Endothelial cell of umbilical vein (primary cell): ENCODE data around the gene ZIC1. TPM values are rescaled to one million over a fixed set of nuclear protein-coding genes. Genes with fewer than 3 reads are reported as not detected.

Experiments used
- Bru-seq: library from RNA; stranded (reverse); fragments of 400-500 nt; gene quantifications from one replicate; lab custom pipeline; 2021; lab: Mats Ljungman, UMichigan
- BruChase-seq, 2 experiments: library from RNA; stranded (reverse); fragments of 400-500 nt; gene quantifications; one replicate each; lab custom pipeline; 2021; lab: Mats Ljungman, UMichigan
- BruUV-seq: library from RNA; stranded (reverse); fragments of 400-500 nt; replicated peaks from 2 replicates; lab custom pipeline; 2021; lab: Mats Ljungman, UMichigan
- CTCF ChIA-PET: fragments of 300-600, 350-600 bp; sonication (Branson Sonifier 250); formaldehyde crosslinking; loops from one replicate; lab custom pipeline; 2021; ENCODE audit warnings: antibody characterized with exemption, inconsistent platforms; lab: Charles Lee
- POLR2A ChIA-PET: fragments of 300-600, 350-600 bp; sonication (Branson Sonifier 250); formaldehyde crosslinking; loops from one replicate; lab custom pipeline; 2021; ENCODE audit warnings: antibody characterized with exemption, inconsistent platforms; lab: Charles Lee
- DNase-seq: peaks from one replicate; pipeline ENCODE4 v3.0.0-alpha.2; 2011; ENCODE audit warnings: low read depth, low spot score
- FAIRE-seq: peaks from 2 replicates; lab custom pipeline; 2011; peaks lifted over from hg19 to GRCh38; lab: Jason Lieb, UNC
- H2AFZ ChIP-seq: 2 replicates; pipeline ENCODE4 v1.6.0; 2012; ENCODE audit warnings: low read depth, low read length, control low read depth, inconsistent platforms
- H3K27ac ChIP-seq: 2 replicates; pipeline ENCODE4 v1.5.1; 2011; ENCODE audit warnings: low read depth, mild to moderate bottlenecking, control low read depth, low read length, moderate library complexity; ENCODE audit not compliant: insufficient read depth
- H3K27me3 ChIP-seq, 2 experiments: 2 replicates each; pipeline versions ENCODE4 v1.6.0 to v1.6.1; 2011; ENCODE audit warnings: low read length in 2 of 2, mixed read lengths in 1 of 2; ENCODE audit not compliant: control insufficient read depth in 2 of 2, insufficient read depth in 2 of 2
- H3K36me3 ChIP-seq, 2 experiments: 2 replicates in 1 of 2; 3 replicates in 1 of 2; pipeline ENCODE4 v1.5.1; 2011; ENCODE audit warnings: low read length in 2 of 2, mild to moderate bottlenecking in 1 of 2, moderate library complexity in 1 of 2; ENCODE audit not compliant: control insufficient read depth in 2 of 2, insufficient read depth in 2 of 2; ENCODE audit errors: extremely low read depth in 1 of 2
- H3K4me1 ChIP-seq: 3 replicates; pipeline ENCODE4 v1.5.1; 2011; ENCODE audit warnings: mild to moderate bottlenecking, low read length; ENCODE audit not compliant: control insufficient read depth, insufficient read depth; ENCODE audit errors: extremely low read depth
- H3K4me2 ChIP-seq: 2 replicates; pipeline ENCODE4 v1.6.1; 2011; ENCODE audit warnings: low read length, control low read depth, mixed read lengths; ENCODE audit not compliant: insufficient read depth
- H3K4me3 ChIP-seq, 3 experiments: fragments of 200-600 bp in 1 of 3; sonication (generic), shearing (Covaris generic) in 1 of 3; replicated peaks in 1 of 3; 2 replicates each; pipeline ENCODE4 v1.5.1; 2011 to 2016; ENCODE audit warnings: control low read depth in 3 of 3, low read length in 3 of 3, mild to moderate bottlenecking in 2 of 3, inconsistent platforms in 1 of 3, low read depth in 1 of 3, moderate library complexity in 1 of 3; ENCODE audit not compliant: insufficient read depth in 1 of 3
- H3K79me2 ChIP-seq: 2 replicates; pipeline ENCODE4 v1.6.0; 2012; ENCODE audit warnings: low read length, inconsistent platforms; ENCODE audit not compliant: control insufficient read depth, insufficient read depth
- H3K9ac ChIP-seq: replicated peaks from 2 replicates; pipeline ENCODE3; 2011; ENCODE audit warnings: low read length, control low read depth; ENCODE audit not compliant: insufficient read depth; ENCODE audit errors: extremely low read depth
- H3K9me1 ChIP-seq: replicated peaks from 3 replicates; pipeline ENCODE4 v1.6.0; 2011; ENCODE audit warnings: mild to moderate bottlenecking, low read length; ENCODE audit not compliant: control insufficient read depth, insufficient read depth; ENCODE audit errors: extremely low read depth
- H3K9me3 ChIP-seq: replicated peaks from 2 replicates; pipeline ENCODE4 v1.5.1; 2012; ENCODE audit warnings: low read length, inconsistent platforms; ENCODE audit not compliant: control insufficient read depth, insufficient read depth
- H4K20me1 ChIP-seq: replicated peaks from 2 replicates; pipeline ENCODE3; 2011; ENCODE audit warnings: mild to moderate bottlenecking, low read length; ENCODE audit not compliant: control insufficient read depth, insufficient read depth; ENCODE audit errors: extremely low read depth
- EZH2 ChIP-seq: IDR thresholded peaks from 2 replicates; pipeline ENCODE4 v1.6.1; 2012; ENCODE audit warnings: borderline replicate concordance, low read depth, mild to moderate bottlenecking, moderate library complexity, low read length, inconsistent platforms; ENCODE audit not compliant: severe bottlenecking
- FOS ChIP-seq: IDR thresholded peaks from 2 replicates; pipeline ENCODE4 v1.6.1; 2011; ENCODE audit warnings: mild to moderate bottlenecking, low read length, moderate library complexity, borderline replicate concordance; ENCODE audit not compliant: insufficient read depth
- GATA2 ChIP-seq: IDR thresholded peaks from 2 replicates; pipeline ENCODE4 v1.7.0; 2011; ENCODE audit warnings: low read depth, mild to moderate bottlenecking, moderate library complexity, mixed read lengths, low read length; ENCODE audit not compliant: insufficient read length, insufficient read depth
- JUN ChIP-seq: IDR thresholded peaks from 2 replicates; pipeline ENCODE4 v1.6.1; 2011; ENCODE audit warnings: borderline replicate concordance, low read depth; ENCODE audit not compliant: insufficient read length, insufficient read depth
- MYC ChIP-seq: IDR thresholded peaks from one replicate; pipeline ENCODE4 v1.6.1; 2011; ENCODE audit warnings: mild to moderate bottlenecking, low read depth, low read length
- POLR2A ChIP-seq: IDR thresholded peaks from 2 replicates; pipeline ENCODE4 v1.6.1; 2012; ENCODE audit warnings: low read depth, mild to moderate bottlenecking, control low read depth, low read length
- POLR2AphosphoS5 ChIP-seq: IDR thresholded peaks from 2 replicates; pipeline ENCODE4 v1.6.1; 2012; ENCODE audit warnings: low read depth, mild to moderate bottlenecking, control low read depth, low read length, moderate library complexity; ENCODE audit not compliant: insufficient read depth
- dilution Hi-C: fragments of 300-500 bp; cut with MboI; formaldehyde crosslinking; loops from one replicate; pipeline ENCODE4 v1.15.0; 2019; ENCODE audit warnings: low sequenced_read_pairs; ENCODE audit not compliant: extremely low pct_ligation_motif_present
- intact Hi-C: fragments of 100-400 bp; cut with micrococcal nuclease; formaldehyde crosslinking; loops from one replicate; pipeline ENCODE4 v1.10.0; 2022
- long read RNA-seq: library from polyadenylated mRNA; stranded (forward); transcript quantifications from one replicate; pipeline ENCODE4 v2.0.0, GENCODE V29; 2021
- polyA minus RNA-seq, 3 experiments: library from RNA; depleted of rRNA, polyadenylated mRNA; stranded (reverse); fragments of >200 nt; gene quantifications; 1 replicate in 1 of 3; 2 replicates in 2 of 3; pipeline ENCODE4 v1.2.3, GENCODE V29; 2011
- polyA plus RNA-seq, 4 experiments: library from polyadenylated mRNA; depleted of rRNA in 3 of 4; stranded (reverse) in 3 of 4; unstranded in 1 of 4; fragments of >200 nt; gene quantifications; 2 replicates each; pipeline versions ENCODE4 v1.2.1 to v1.2.3, GENCODE V29; 2011 to 2012; ENCODE audit warnings: missing spikeins in 1 of 4
- total RNA-seq: library from RNA; stranded (reverse); gene quantifications from 2 replicates; pipeline ENCODE4 v1.2.3, GENCODE V29; 2021
- TF ChIP-seq, protein P1 (sequence below): IDR thresholded peaks from 2 replicates; pipeline ENCODE4 v1.6.1; 2011; ENCODE audit not compliant: insufficient read depth, insufficient read length
- TF ChIP-seq, protein P2 (sequence below), 2 donors: IDR thresholded peaks; 1 replicate in 1 of 2; 2 replicates in 1 of 2; pipeline ENCODE4 v1.5.1; 2011; ENCODE audit warnings: low read length in 2 of 2, mild to moderate bottlenecking in 2 of 2, moderate library complexity in 2 of 2, control low read depth in 1 of 2, inconsistent platforms in 1 of 2, low read depth in 1 of 2; ENCODE audit not compliant: insufficient read depth in 1 of 2; ENCODE audit errors: extremely low read depth in 1 of 2

The ZIC1 gene
- total RNA-seq (not detected in 2 replicates), polyA plus RNA-seq (not detected in 2 replicates), polyA minus RNA-seq (not detected in 2 replicates), Bru-seq, nascent RNA (not detected), BruChase-seq, experiment 1, labeled RNA remaining after a 6-hour chase (not detected), BruChase-seq, experiment 2, labeled RNA remaining after a 2-hour chase (not detected)
- polyA plus RNA-seq (2011; cell fraction: cytosol; rRNA removed): not detected in 2 replicates
- not detected in 2 replicates for polyA plus RNA-seq (2011; cell fraction: nucleus; rRNA removed)
- not detected in 2 replicates for polyA plus RNA-seq (2012)
- not detected for polyA minus RNA-seq (2011; cell fraction: cytosol; rRNA and poly(A)+ RNA removed)
- polyA minus RNA-seq (2011; cell fraction: nucleus; rRNA and poly(A)+ RNA removed): not detected in 2 replicates
- long read RNA-seq: 0 reads

DNA sequence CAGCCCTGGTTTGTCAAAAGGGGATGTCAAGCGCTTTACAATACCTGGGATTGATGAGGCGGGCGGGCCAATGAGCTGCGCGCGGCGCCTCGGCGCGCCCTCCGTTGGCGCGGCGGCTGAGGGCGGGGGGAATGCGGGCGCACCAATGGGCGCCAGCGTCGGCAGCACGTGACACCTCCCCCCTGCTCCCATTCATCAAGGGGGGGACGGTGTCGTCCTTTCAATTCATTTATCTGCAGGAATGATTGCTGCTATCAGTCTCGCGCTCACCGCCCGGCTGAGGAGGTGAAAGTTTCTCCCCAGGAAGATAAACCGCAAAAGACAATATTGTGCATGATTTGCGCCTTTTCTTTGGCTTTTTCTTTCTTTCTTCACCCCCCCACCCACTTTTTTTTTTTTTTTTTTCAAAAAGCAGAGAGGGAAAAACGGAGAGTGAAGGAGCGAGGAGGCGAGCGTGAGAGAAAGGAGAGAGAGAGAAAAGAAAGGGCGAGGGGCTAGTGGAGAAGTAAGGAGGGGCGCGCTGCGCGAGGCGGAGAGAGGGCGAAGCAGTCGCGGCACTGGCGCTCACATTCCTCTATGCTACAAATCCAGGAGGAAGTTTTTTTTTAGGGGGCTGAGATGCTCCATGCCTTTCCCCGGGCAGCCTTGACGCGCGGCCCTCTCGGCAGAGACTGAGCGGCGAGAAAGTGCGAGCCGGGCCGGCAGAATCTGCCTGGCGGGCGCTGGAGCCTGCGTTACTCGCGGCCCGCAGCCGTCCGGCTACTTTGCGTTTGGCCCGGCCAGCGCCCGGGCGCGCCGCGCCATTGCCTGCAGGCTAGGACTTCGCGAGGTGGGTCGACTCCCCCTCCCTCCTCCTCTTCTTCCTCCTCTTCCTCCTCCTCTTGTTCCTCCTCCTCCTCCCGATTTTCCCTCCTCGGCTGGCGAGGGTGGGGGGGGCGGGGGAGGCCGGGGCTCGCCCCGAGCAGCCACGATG is at the start of gene ZIC1:
ZIC1 (plus strand) TSS at position 223 of the 973 bp plus-strand sequence; CDS start at position 971, 748 bp downstream.
- no peaks in the 10 kb centered on the region for H4K20me1 ChIP-seq
- no peaks in the 10 kb centered on the region for H3K9me1 ChIP-seq
- intact Hi-C loops (loop anchor here (1.0 to 10.0 kb wide), 5 partner anchors 16 to 662 kb away; no protein-coding TSS in a partner anchor), dilution Hi-C loops (no loop called here)
- ChIA-PET CTCF (no interaction called here), POLR2A (no interaction called here)
- no peak within 1 kb of the TSS for H3K9ac ChIP-seq
- no peak within 1 kb of the TSS for H2AFZ ChIP-seq
- H3K4me2 ChIP-seq: no peak within 1 kb of the TSS
- TF ChIP-seq JUN (no peak), EZH2 (peak; percentile 71)
- DNase-seq (no peak), FAIRE-seq (no peak)
- H3K4me1 ChIP-seq: peaks cover 6% of the 10 kb centered on the region
- no peaks in the 10 kb centered on the region for H3K9me3 ChIP-seq
- no peak within 1 kb of the TSS for H3K27ac ChIP-seq
- no TSS peak for BruUV-seq
- no peaks in the 10 kb centered on the region for H3K36me3 ChIP-seq
- no peak within 1 kb of the TSS for H3K4me3 ChIP-seq
- no peaks in the 10 kb centered on the region for H3K79me2 ChIP-seq
- H3K27me3 ChIP-seq: peaks cover 95 to 98% of the 10 kb centered on the region in 2 experiments

DNA sequence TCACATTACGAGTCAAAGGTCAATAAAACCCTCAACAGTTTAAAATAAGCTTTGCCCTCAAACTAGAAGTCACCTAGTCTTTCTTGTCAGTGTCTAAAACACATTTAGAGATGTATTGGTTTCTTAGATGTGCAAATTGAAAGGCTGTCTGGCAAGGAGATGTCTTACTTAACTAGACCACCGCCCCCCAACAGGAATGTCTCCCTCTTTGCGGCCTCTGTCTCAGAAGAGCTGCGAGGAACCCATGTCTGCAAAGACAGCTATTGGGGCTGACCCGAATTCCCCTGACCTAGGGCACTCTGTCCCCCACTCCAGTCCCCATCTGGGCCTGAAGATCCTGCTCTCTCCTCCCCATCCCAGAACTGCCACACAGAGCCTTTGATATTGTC is 49.1 kb upstream of the ZIC1 start:
- dilution Hi-C loops: no loop called here
- TF ChIP-seq, protein P1, sequence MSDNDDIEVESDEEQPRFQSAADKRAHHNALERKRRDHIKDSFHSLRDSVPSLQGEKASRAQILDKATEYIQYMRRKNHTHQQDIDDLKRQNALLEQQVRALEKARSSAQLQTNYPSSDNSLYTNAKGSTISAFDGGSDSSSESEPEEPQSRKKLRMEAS: no peak
- TF ChIP-seq MYC (no peak), GATA2 (no peak), EZH2 (no peak), POLR2A (no peak), POLR2AphosphoS5 (no peak), FOS (no peak), JUN (no peak)
- TF ChIP-seq, protein P2, sequence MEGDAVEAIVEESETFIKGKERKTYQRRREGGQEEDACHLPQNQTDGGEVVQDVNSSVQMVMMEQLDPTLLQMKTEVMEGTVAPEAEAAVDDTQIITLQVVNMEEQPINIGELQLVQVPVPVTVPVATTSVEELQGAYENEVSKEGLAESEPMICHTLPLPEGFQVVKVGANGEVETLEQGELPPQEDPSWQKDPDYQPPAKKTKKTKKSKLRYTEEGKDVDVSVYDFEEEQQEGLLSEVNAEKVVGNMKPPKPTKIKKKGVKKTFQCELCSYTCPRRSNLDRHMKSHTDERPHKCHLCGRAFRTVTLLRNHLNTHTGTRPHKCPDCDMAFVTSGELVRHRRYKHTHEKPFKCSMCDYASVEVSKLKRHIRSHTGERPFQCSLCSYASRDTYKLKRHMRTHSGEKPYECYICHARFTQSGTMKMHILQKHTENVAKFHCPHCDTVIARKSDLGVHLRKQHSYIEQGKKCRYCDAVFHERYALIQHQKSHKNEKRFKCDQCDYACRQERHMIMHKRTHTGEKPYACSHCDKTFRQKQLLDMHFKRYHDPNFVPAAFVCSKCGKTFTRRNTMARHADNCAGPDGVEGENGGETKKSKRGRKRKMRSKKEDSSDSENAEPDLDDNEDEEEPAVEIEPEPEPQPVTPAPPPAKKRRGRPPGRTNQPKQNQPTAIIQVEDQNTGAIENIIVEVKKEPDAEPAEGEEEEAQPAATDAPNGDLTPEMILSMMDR (IDR thresholded peaks at IDR 0.05; ENCODE audit: extremely low read depth in 1 of 2, insufficient read depth in 1 of 2, low read depth in 1 of 2, low read length in 2 of 2): no peak
- H4K20me1 ChIP-seq: no peaks in the 10 kb centered on the region
- H3K4me1 ChIP-seq: no peaks in the 10 kb centered on the region
- H3K9me1 ChIP-seq: no peaks in the 10 kb centered on the region
- H3K79me2 ChIP-seq: no peaks in the 10 kb centered on the region
- FAIRE-seq (no peak), DNase-seq (no peak)
- no TSS peak for BruUV-seq
- intact Hi-C loops: no loop called here
- no peak overlapping the region for H3K27ac ChIP-seq
- no peak overlapping the region for H3K4me3 ChIP-seq
- ChIA-PET CTCF (interaction anchor here (0.7 to 2.6 kb wide), 3 partner anchors 9 to 1007 kb away, joined by 3 to 11 read pairs (median 5); no protein-coding TSS in a partner anchor), POLR2A (no interaction called here)
- no peak overlapping the region for H2AFZ ChIP-seq
- H3K9ac ChIP-seq: no peak overlapping the region
- no peak overlapping the region for H3K4me2 ChIP-seq
- no peaks in the 10 kb centered on the region for H3K36me3 ChIP-seq
- H3K27me3 ChIP-seq: peaks cover 82 to 100% of the 10 kb centered on the region in 2 experiments
- no peaks in the 10 kb centered on the region for H3K9me3 ChIP-seq
